ENCODE measurements around the gene PRMT7. TPM values are rescaled to one million over a fixed set of nuclear protein-coding genes. Genes with fewer than 3 reads are reported as not detected.

The PRMT7 gene
- total and polyA plus RNA-seq, 2 donors (not counting 1 experiment from before 2014, with no cell fraction given), result 76.9 to 80.4 TPM

- H3K27ac Mint-ChIP-seq, result no peak overlapping the region
Observed at GRCh38 chr16:68367030-68367429, 56.2 kb downstream of the PRMT7 start.

GRCh38 chr16:68367440-68367839 lies 56.6 kb downstream of the PRMT7 start:
- Mint-ChIP-seq H3K4me3 (no peak overlapping the region), H3K27ac (no peak overlapping the region), H3K27me3 (peaks cover 4% of the 10 kb centered on the region), H3K4me1 (peaks cover 56% of the 10 kb centered on the region), H3K9me3 (ENCODE audit: insufficient read depth) (no peaks in the 10 kb centered on the region)
- H3K27ac ChIP-seq (ENCODE audit: low read length in 2 of 2), result no peak overlapping the region
- ATAC-seq (ENCODE audit: low read depth), result no peak
- H3K9me3 ChIP-seq (ENCODE audit: control extremely low read depth in 1 of 3, control insufficient read depth in 2 of 3, insufficient read depth in 1 of 3, low read length in 2 of 3), result no peaks in the 10 kb centered on the region
- no peak for DNase-seq
- 95% methylated on average over 19 of the region's 20 CpGs for WGBS (ENCODE audit: insufficient coverage)
- no peak overlapping the region for H3K9ac ChIP-seq (ENCODE audit: low read length)
- H3K4me3 ChIP-seq (ENCODE audit: control extremely low read depth in 1 of 5, extremely low read depth in 1 of 5, insufficient read depth in 1 of 5, low read depth in 2 of 5, low read length in 4 of 5), result no peak overlapping the region
- ChIA-PET POLR2A (interaction anchor here (0.6 kb wide), 1 partner anchor 694 kb away, joined by 3 read pairs; no protein-coding TSS in a partner anchor), CTCF (interaction anchor here (0.8 to 1.9 kb wide), 2 partner anchors 143 to 296 kb away, joined by 3 to 9 read pairs; no protein-coding TSS in a partner anchor)
- H3K4me2 ChIP-seq (replicated peaks; ENCODE audit: low read depth, low read length, poor library complexity, severe bottlenecking), result no peak overlapping the region
- no peaks in the 10 kb centered on the region for H3K79me2 ChIP-seq (ENCODE audit: control insufficient read depth, insufficient read depth, low read length)
- TF ChIP-seq EZH2 (IDR thresholded peaks at IDR 0.05; ENCODE audit: borderline replicate concordance, insufficient read depth, low read depth, low read length, poor library complexity, severe bottlenecking), result no peak
- no peak for TF ChIP-seq CTCF (IDR thresholded peaks at IDR 0.05)
- H3K27me3 ChIP-seq (replicated peaks in 1 of 4; ENCODE audit: control extremely low read depth in 1 of 4, control insufficient read depth in 3 of 4, insufficient read depth in 4 of 4, low read length in 3 of 4), result no peaks in the 10 kb centered on the region
- intact Hi-C loops (cut with micrococcal nuclease), result no loop called here
- H2AFZ ChIP-seq (ENCODE audit: insufficient read depth, low read depth, low read length, poor library complexity, severe bottlenecking), result no peak overlapping the region
- H4K20me1 ChIP-seq (ENCODE audit: control insufficient read depth, insufficient read depth, low read length, poor library complexity, severe bottlenecking), result no peaks in the 10 kb centered on the region
- no peaks in the 10 kb centered on the region for H3K36me3 ChIP-seq (replicated peaks in 1 of 2; ENCODE audit: control extremely low read depth in 1 of 2, control insufficient read depth in 1 of 2, extremely low read depth in 1 of 2, insufficient read depth in 2 of 2, low read length in 1 of 2)
- H3K4me1 ChIP-seq (ENCODE audit: control insufficient read depth in 2 of 2, insufficient read depth in 2 of 2, low read length in 2 of 2), result peaks cover 46 to 57% of the 10 kb centered on the region in 2 donors

More at GRCh38 chr16:68367030-68367429, 56.2 kb downstream of the PRMT7 start:
- POLR2A ChIA-PET, result no interaction called here
- DNase-seq (peak; percentile 63), ATAC-seq (ENCODE audit: low read depth) (no peak)
- Histone ChIP-seq H3K9ac (ENCODE audit: low read length) (no peak overlapping the region), H3K36me3 (replicated peaks in 1 of 2; ENCODE audit: control extremely low read depth in 1 of 2, control insufficient read depth in 1 of 2, extremely low read depth in 1 of 2, insufficient read depth in 2 of 2, low read length in 1 of 2) (no peaks in the 10 kb centered on the region), H2AFZ (ENCODE audit: insufficient read depth, low read depth, low read length, poor library complexity, severe bottlenecking) (no peak overlapping the region), H4K20me1 (ENCODE audit: control insufficient read depth, insufficient read depth, low read length, poor library complexity, severe bottlenecking) (no peaks in the 10 kb centered on the region), H3K79me2 (ENCODE audit: control insufficient read depth, insufficient read depth, low read length) (no peaks in the 10 kb centered on the region), H3K27me3 (replicated peaks in 1 of 4; ENCODE audit: control extremely low read depth in 1 of 4, control insufficient read depth in 3 of 4, insufficient read depth in 4 of 4, low read length in 3 of 4) (no peaks in the 10 kb centered on the region), H3K27ac (ENCODE audit: low read length in 2 of 2) (no peak overlapping the region), H3K9me3 (ENCODE audit: control extremely low read depth in 1 of 3, control insufficient read depth in 2 of 3, insufficient read depth in 1 of 3, low read length in 2 of 3) (no peaks in the 10 kb centered on the region), H3K4me2 (replicated peaks; ENCODE audit: low read depth, low read length, poor library complexity, severe bottlenecking) (no peak overlapping the region), H3K4me3 (ENCODE audit: control extremely low read depth in 1 of 5, extremely low read depth in 1 of 5, insufficient read depth in 1 of 5, low read depth in 2 of 5, low read length in 4 of 5) (no peak overlapping the region), H3K4me1 (ENCODE audit: control insufficient read depth in 2 of 2, insufficient read depth in 2 of 2, low read length in 2 of 2) (peaks cover 46 to 57% of the 10 kb centered on the region in 2 donors)
- CTCF ChIA-PET, result interaction anchor here (0.6 to 1.9 kb wide), 3 partner anchors 143 to 757 kb away, joined by 3 to 9 read pairs (median 3); no protein-coding TSS in a partner anchor
- intact Hi-C loops (cut with micrococcal nuclease), result no loop called here
- Mint-ChIP-seq H3K4me1 (peaks cover 56% of the 10 kb centered on the region), H3K9me3 (ENCODE audit: insufficient read depth) (no peaks in the 10 kb centered on the region), H3K4me3 (no peak overlapping the region), H3K27me3 (peaks cover 3% of the 10 kb centered on the region)
- TF ChIP-seq EZH2 (IDR thresholded peaks at IDR 0.05; ENCODE audit: borderline replicate concordance, insufficient read depth, low read depth, low read length, poor library complexity, severe bottlenecking) (no peak), CTCF (IDR thresholded peaks at IDR 0.05) (peak; percentile 50)
- 54% methylated on average over 10 of the region's 13 CpGs for WGBS (ENCODE audit: insufficient coverage)
